Panc1 (cell line): ENCODE measurements around the gene ANO4. TPM values are rescaled to one million over a fixed set of nuclear protein-coding genes. Genes with fewer than 3 reads are reported as not detected.

Experiments
- ATAC-seq: fragments of 200-7000 bp; cut with Tn5 transposase; 2 replicates; pipeline ENCODE4 v1.9.1; 2020; ENCODE audit warnings: mild to moderate bottlenecking, moderate library complexity
- BruUV-seq: library from RNA; stranded (reverse); fragments of 400-500 nt; replicated peaks from 2 replicates; lab custom pipeline; 2021; lab: Mats Ljungman, UMichigan
- CTCF ChIA-PET: fragments of 300-600 bp; sonication (Branson Sonifier 250); formaldehyde crosslinking; loops from one replicate; lab custom pipeline; 2022; ENCODE audit warnings: antibody characterized with exemption; lab: Charles Lee
- POLR2A ChIA-PET: fragments of 300-600 bp; sonication (Branson Sonifier 250); formaldehyde crosslinking; loops from one replicate; lab custom pipeline; 2022; ENCODE audit warnings: antibody characterized with exemption; lab: Charles Lee
- DNase-seq: peaks from one replicate; pipeline ENCODE4 v3.0.0-alpha.2; 2010; ENCODE audit warnings: low read depth, low spot score
- H3K27ac ChIP-seq: 2 replicates; pipeline ENCODE4 v1.5.1; 2011; ENCODE audit warnings: mild to moderate bottlenecking, low read length, inconsistent platforms
- H3K27me3 ChIP-seq: fragments of 200-500 bp; sonication (Bioruptor generic); 2 replicates; pipeline ENCODE4 v1.6.0; 2014; ENCODE audit warnings: low read length, inconsistent platforms; ENCODE audit not compliant: control insufficient read depth, insufficient read depth
- H3K36me3 ChIP-seq: fragments of 200-500 bp; sonication (Bioruptor generic); 2 replicates; pipeline ENCODE4 v1.5.1; 2014; ENCODE audit warnings: inconsistent platforms, mild to moderate bottlenecking, low read length, moderate library complexity; ENCODE audit not compliant: control insufficient read depth, insufficient read depth
- H3K4me1 ChIP-seq: 2 replicates; pipeline ENCODE4 v1.5.1; 2011; ENCODE audit warnings: inconsistent platforms, mild to moderate bottlenecking, low read length, moderate library complexity; ENCODE audit not compliant: control insufficient read depth, insufficient read depth
- H3K4me3 ChIP-seq, 2 experiments: 2 replicates each; pipeline ENCODE4 v1.5.1; 2011 to 2012; ENCODE audit warnings: low read depth in 2 of 2, low read length in 2 of 2, mild to moderate bottlenecking in 2 of 2, inconsistent platforms in 1 of 2, moderate library complexity in 1 of 2
- H3K9me3 ChIP-seq: fragments of 200-500 bp; sonication (Bioruptor generic); 2 replicates; pipeline ENCODE4 v1.5.1; 2014; ENCODE audit warnings: low read depth, mild to moderate bottlenecking, inconsistent platforms, low read length, moderate library complexity; ENCODE audit not compliant: control insufficient read depth, insufficient read depth
- CTCF ChIP-seq: fragments of 450-650 bp; IDR thresholded peaks from 2 replicates; pipeline ENCODE4 v1.5.1; 2017; ENCODE audit warnings: mild to moderate bottlenecking
- POLR2AphosphoS5 ChIP-seq: IDR thresholded peaks from 2 replicates; pipeline ENCODE4 v1.6.1; 2012; ENCODE audit warnings: mild to moderate bottlenecking, low read depth, low read length, moderate library complexity
- REST ChIP-seq, 2 experiments: IDR thresholded peaks; 2 replicates each; pipeline ENCODE4 v1.6.1; 2011 to 2012; ENCODE audit warnings: low read depth in 2 of 2, control low read depth in 1 of 2, low read length in 1 of 2, mild to moderate bottlenecking in 1 of 2, moderate library complexity in 1 of 2; ENCODE audit not compliant: insufficient read depth in 1 of 2
- SIN3A ChIP-seq: IDR thresholded peaks from 2 replicates; pipeline ENCODE4 v1.6.1; 2012; ENCODE audit warnings: low read depth, mild to moderate bottlenecking, low read length, moderate library complexity, borderline replicate concordance; ENCODE audit not compliant: insufficient read depth
- TCF7L2 ChIP-seq: IDR thresholded peaks from 2 replicates; pipeline ENCODE4 v1.6.1; 2011; ENCODE audit warnings: mild to moderate bottlenecking, low read depth, low read length, inconsistent platforms
- in situ Hi-C: cut with HindIII; loops from 2 replicates; pipeline ENCODE4 v1.10.0; 2016; ENCODE audit warnings: low sequenced_read_pairs, low pct_unique_long_range_greater_than_20kb
- intact Hi-C: fragments of 100-400 bp; cut with micrococcal nuclease; formaldehyde crosslinking; loops from one replicate; pipeline ENCODE4 v1.10.0; 2022; ENCODE audit not compliant: unreplicated experiment
- total RNA-seq: library from RNA; stranded (reverse); gene quantifications from one replicate; pipeline ENCODE4 v1.2.1, GENCODE V29; 2021; ENCODE audit not compliant: unreplicated experiment

The ANO4 gene
- total RNA-seq, 1 experiment from 2014 or later, result not detected

- in situ Hi-C loops (no loop called here), intact Hi-C loops (no loop called here)
- H3K36me3 ChIP-seq, result no peaks in the 10 kb centered on the region
- POLR2A ChIA-PET, result no interaction called here
- no peaks in the 10 kb centered on the region for H3K9me3 ChIP-seq
- no peak overlapping the region for H3K27ac ChIP-seq
- ATAC-seq (no peak), DNase-seq (no peak)
- no peak overlapping the region for H3K4me3 ChIP-seq
- CTCF ChIA-PET, result no interaction called here
- no peaks in the 10 kb centered on the region for H3K4me1 ChIP-seq
- no peaks in the 10 kb centered on the region for H3K27me3 ChIP-seq
- TF ChIP-seq SIN3A (no peak), REST (IDR thresholded peaks at IDR 0.05; ENCODE audit: insufficient read depth in 1 of 2, low read depth in 2 of 2, low read length in 1 of 2) (no peak), POLR2AphosphoS5 (no peak), CTCF (no peak), TCF7L2 (no peak)
- BruUV-seq, result no TSS peak
Measured at GRCh38 chr12:100752841-100753240, 41.7 kb upstream of the ANO4 start.

GRCh38 chr12:100753837-100754236 lies 40.7 kb upstream of the ANO4 start:
- BruUV-seq, result no TSS peak
- ChIA-PET CTCF (no interaction called here), POLR2A (no interaction called here)
- in situ Hi-C loops, result no loop called here
- DNase-seq (no peak), ATAC-seq (no peak)
- H3K4me1 ChIP-seq, result no peaks in the 10 kb centered on the region
- no peaks in the 10 kb centered on the region for H3K27me3 ChIP-seq
- H3K27ac ChIP-seq, result no peak overlapping the region
- TF ChIP-seq CTCF (no peak), SIN3A (no peak), TCF7L2 (no peak), REST (IDR thresholded peaks at IDR 0.05; ENCODE audit: insufficient read depth in 1 of 2, low read depth in 2 of 2, low read length in 1 of 2) (no peak), POLR2AphosphoS5 (no peak)
- no peaks in the 10 kb centered on the region for H3K36me3 ChIP-seq
- H3K4me3 ChIP-seq, result no peak overlapping the region
- intact Hi-C loops, result no loop called here
- H3K9me3 ChIP-seq, result no peaks in the 10 kb centered on the region
